T-helper 1 cell treated with Interleukin-12 subunit alpha and Interleukin-12 subunit beta and Interleukin-4 antibody, amounts not matched to agents 30 μg/mL and 1 μg/mL, for 36 hours (primary cell): ENCODE data around the gene MRPL54.

Experiments used
- H3K27ac Mint-ChIP-seq: one replicate; pipeline ENCODE4 v1.8.0; 2021; ENCODE audit warnings: mild to moderate bottlenecking, mixed read lengths
- H3K27me3 Mint-ChIP-seq: one replicate; pipeline ENCODE4 v1.8.0; 2021; ENCODE audit warnings: low read depth, mixed read lengths
- H3K36me3 Mint-ChIP-seq: one replicate; pipeline ENCODE4 v1.8.0; 2021; ENCODE audit warnings: low read depth, mixed read lengths
- H3K4me1 Mint-ChIP-seq: one replicate; pipeline ENCODE4 v1.8.0; 2021; ENCODE audit warnings: low read depth, mixed read lengths
- H3K4me3 Mint-ChIP-seq: one replicate; pipeline ENCODE4 v1.8.0; 2021; ENCODE audit warnings: mild to moderate bottlenecking, moderate library complexity, mixed read lengths
- H3K9me3 Mint-ChIP-seq: one replicate; pipeline ENCODE4 v1.8.0; 2021; ENCODE audit warnings: mixed read lengths

Gene MRPL54

GRCh38 chr19:3762501-3763459 lies at the start of gene MRPL54:
Gene MRPL54 (plus strand): TSS chr19:3762682. CDS start chr19:3762701, 19 bp downstream.
- Mint-ChIP-seq H3K27me3 (peaks cover 3% of the 10 kb centered on the region), H3K27ac (peak within 1 kb of the TSS; percentile 99), H3K4me1 (peaks cover 27% of the 10 kb centered on the region), H3K36me3 (peaks cover 14% of the 10 kb centered on the region), H3K9me3 (no peaks in the 10 kb centered on the region), H3K4me3 (peak within 1 kb of the TSS; percentile 99)

- no peaks in the 10 kb centered on the region for H3K36me3 Mint-ChIP-seq
- H3K9me3 Mint-ChIP-seq = no peaks in the 10 kb centered on the region
- peaks cover 2% of the 10 kb centered on the region for H3K4me1 Mint-ChIP-seq
- no peak overlapping the region for H3K4me3 Mint-ChIP-seq
- H3K27me3 Mint-ChIP-seq = peaks cover 23% of the 10 kb centered on the region
- H3K27ac Mint-ChIP-seq = no peak overlapping the region
These were observed 46.3 kb upstream of the MRPL54 start for GRCh38 chr19:3716147-3716668.

- no peaks in the 10 kb centered on the region for H3K36me3 Mint-ChIP-seq
- H3K27me3 Mint-ChIP-seq = peaks cover 42% of the 10 kb centered on the region
- no peak overlapping the region for H3K4me3 Mint-ChIP-seq
- no peak overlapping the region for H3K27ac Mint-ChIP-seq
- no peaks in the 10 kb centered on the region for H3K9me3 Mint-ChIP-seq
- H3K4me1 Mint-ChIP-seq = peaks cover 2% of the 10 kb centered on the region
These were observed 42.6 kb upstream of the MRPL54 start for GRCh38 chr19:3719868-3720267.

GRCh38 chr19:3720349-3720917 lies 42.0 kb upstream of the MRPL54 start:
- Mint-ChIP-seq H3K4me1 (peaks cover 2% of the 10 kb centered on the region), H3K27ac (no peak overlapping the region), H3K9me3 (no peaks in the 10 kb centered on the region), H3K27me3 (peaks cover 47% of the 10 kb centered on the region), H3K4me3 (no peak overlapping the region), H3K36me3 (no peaks in the 10 kb centered on the region)

GRCh38 chr19:3721131-3721886 lies 41.2 kb upstream of the MRPL54 start:
- Mint-ChIP-seq H3K4me3 (no peak overlapping the region), H3K27ac (no peak overlapping the region), H3K36me3 (no peaks in the 10 kb centered on the region), H3K4me1 (peaks cover 2% of the 10 kb centered on the region), H3K27me3 (peaks cover 47% of the 10 kb centered on the region), H3K9me3 (no peaks in the 10 kb centered on the region)

- H3K4me1 Mint-ChIP-seq = peaks cover 2% of the 10 kb centered on the region
- H3K4me3 Mint-ChIP-seq = no peak overlapping the region
- peaks cover 47% of the 10 kb centered on the region for H3K27me3 Mint-ChIP-seq
- H3K36me3 Mint-ChIP-seq = no peaks in the 10 kb centered on the region
- no peak overlapping the region for H3K27ac Mint-ChIP-seq
- H3K9me3 Mint-ChIP-seq = no peaks in the 10 kb centered on the region
These were observed 40.5 kb upstream of the MRPL54 start for GRCh38 chr19:3721887-3722442.

GRCh38 chr19:3722443-3723109 lies 39.9 kb upstream of the MRPL54 start:
- Mint-ChIP-seq H3K36me3 (no peaks in the 10 kb centered on the region), H3K9me3 (no peaks in the 10 kb centered on the region), H3K4me3 (no peak overlapping the region), H3K4me1 (peaks cover 2% of the 10 kb centered on the region), H3K27ac (no peak overlapping the region), H3K27me3 (peaks cover 47% of the 10 kb centered on the region)

- peaks cover 47% of the 10 kb centered on the region for H3K27me3 Mint-ChIP-seq
- H3K4me3 Mint-ChIP-seq = no peak overlapping the region
- H3K27ac Mint-ChIP-seq = no peak overlapping the region
- H3K4me1 Mint-ChIP-seq = peaks cover 2% of the 10 kb centered on the region
- H3K36me3 Mint-ChIP-seq = no peaks in the 10 kb centered on the region
- no peaks in the 10 kb centered on the region for H3K9me3 Mint-ChIP-seq
These were observed 39.4 kb upstream of the MRPL54 start for GRCh38 chr19:3723110-3723488.

- Mint-ChIP-seq H3K27ac (no peak overlapping the region), H3K4me3 (no peak overlapping the region), H3K4me1 (peaks cover 2% of the 10 kb centered on the region)
These were observed 38.6 kb upstream of the MRPL54 start for GRCh38 chr19:3723883-3724282.

GRCh38 chr19:3725121-3725520 lies 37.4 kb upstream of the MRPL54 start:
- no peak overlapping the region for H3K27ac Mint-ChIP-seq
- H3K36me3 Mint-ChIP-seq = no peaks in the 10 kb centered on the region
- peaks cover 40% of the 10 kb centered on the region for H3K27me3 Mint-ChIP-seq
- H3K4me3 Mint-ChIP-seq = no peak overlapping the region
- H3K9me3 Mint-ChIP-seq = no peaks in the 10 kb centered on the region
- no peaks in the 10 kb centered on the region for H3K4me1 Mint-ChIP-seq

More at GRCh38 chr19:3723883-3724282, 38.6 kb upstream of the MRPL54 start:
- Mint-ChIP-seq H3K27me3 (peaks cover 47% of the 10 kb centered on the region), H3K9me3 (no peaks in the 10 kb centered on the region), H3K36me3 (no peaks in the 10 kb centered on the region)

- no peaks in the 10 kb centered on the region for H3K36me3 Mint-ChIP-seq
- H3K9me3 Mint-ChIP-seq = no peaks in the 10 kb centered on the region
- peaks cover 33% of the 10 kb centered on the region for H3K27me3 Mint-ChIP-seq
These were observed 36.7 kb upstream of the MRPL54 start for GRCh38 chr19:3725640-3726310.

GRCh38 chr19:3730457-3730958 lies 32.0 kb upstream of the MRPL54 start:
- Mint-ChIP-seq H3K4me3 (no peak overlapping the region), H3K27ac (no peak overlapping the region), H3K27me3 (peaks cover under 1% of the 10 kb centered on the region), H3K4me1 (no peaks in the 10 kb centered on the region), H3K36me3 (no peaks in the 10 kb centered on the region), H3K9me3 (no peaks in the 10 kb centered on the region)

More at GRCh38 chr19:3725640-3726310, 36.7 kb upstream of the MRPL54 start:
- no peaks in the 10 kb centered on the region for H3K4me1 Mint-ChIP-seq
- H3K4me3 Mint-ChIP-seq = no peak overlapping the region
- no peak overlapping the region for H3K27ac Mint-ChIP-seq

- no peaks in the 10 kb centered on the region for H3K27me3 Mint-ChIP-seq
- no peak overlapping the region for H3K4me3 Mint-ChIP-seq
- H3K9me3 Mint-ChIP-seq = no peaks in the 10 kb centered on the region
- H3K36me3 Mint-ChIP-seq = no peaks in the 10 kb centered on the region
- no peak overlapping the region for H3K27ac Mint-ChIP-seq
- H3K4me1 Mint-ChIP-seq = no peaks in the 10 kb centered on the region
These were observed 30.4 kb upstream of the MRPL54 start for GRCh38 chr19:3732108-3732507.
